ENCODE data around the gene ZNF773.

ZNF773 gene

DNA sequence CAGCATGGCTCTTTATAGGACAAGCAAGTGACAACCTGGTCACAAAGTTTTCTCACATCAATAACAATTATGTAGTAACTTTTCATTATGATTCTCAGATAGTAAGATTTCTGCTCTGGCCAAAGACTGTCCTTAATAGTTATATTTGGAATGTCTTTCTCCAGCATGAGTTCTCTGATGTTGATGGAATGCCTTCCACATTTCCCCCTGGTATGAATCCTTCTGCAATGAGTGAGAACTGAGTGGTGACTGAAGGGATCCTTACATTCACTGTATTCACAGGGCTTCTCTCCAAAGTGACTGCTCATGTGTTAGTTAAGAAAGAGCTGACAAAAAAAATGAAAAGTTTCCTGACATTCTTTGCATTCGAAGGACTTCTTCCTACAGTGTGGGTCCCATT lies 46.8 kb downstream of the ZNF773 start:
- no peak for TF ChIP-seq CTCF (conservative IDR thresholded peaks at IDR 0.05; ENCODE audit: control insufficient read depth, insufficient read depth, low read depth, low read length)

DNA sequence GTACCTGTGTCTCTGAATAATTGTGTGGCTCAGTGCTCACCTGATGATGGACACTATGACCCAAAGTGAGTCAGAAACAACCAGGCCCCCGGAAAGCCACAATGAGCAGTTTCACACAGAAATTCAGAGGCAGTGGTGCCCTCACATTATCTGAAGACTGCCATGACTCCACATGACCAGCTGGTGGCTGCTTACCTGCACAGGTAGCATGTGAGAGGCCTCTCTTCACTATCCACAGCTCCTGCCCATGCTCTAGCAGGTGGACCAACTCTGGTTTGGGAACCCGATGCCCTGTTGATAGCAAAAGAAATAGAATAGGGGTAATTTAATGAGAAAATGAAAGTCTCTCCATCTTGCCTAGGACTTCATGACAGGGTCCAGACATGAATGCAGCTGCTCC lies 52.7 kb downstream of the ZNF773 start:
- DNase-seq (ENCODE audit: low read depth) = no peak
- no peak for TF ChIP-seq CTCF (conservative IDR thresholded peaks at IDR 0.05; ENCODE audit: control insufficient read depth, insufficient read depth, low read depth, low read length)
- H3K4me3 ChIP-seq (ENCODE audit: control insufficient read depth, low read depth, low read length) = no peak overlapping the region

More for the DNA sequence above, 46.8 kb downstream of the ZNF773 start:
- no peak for DNase-seq (ENCODE audit: low read depth)
- no peak overlapping the region for H3K4me3 ChIP-seq (ENCODE audit: control insufficient read depth, low read depth, low read length)

GRCh38 chr19:57557659-57558058 lies 57.9 kb downstream of the ZNF773 start:
- no peak overlapping the region for H3K4me3 ChIP-seq (ENCODE audit: control insufficient read depth, low read depth, low read length)
- TF ChIP-seq CTCF (conservative IDR thresholded peaks at IDR 0.05; ENCODE audit: control insufficient read depth, insufficient read depth, low read depth, low read length) = no peak
- DNase-seq (ENCODE audit: low read depth) = no peak

Measured in fibroblast of mammary gland (primary cell).